Liver (tissue), 9 donors: Measurements from ENCODE around the gene ARHGEF7. TPM values are rescaled to one million over a fixed set of nuclear protein-coding genes. Genes with fewer than 3 reads are reported as not detected.
A peak's percentile ranks its signal among the peaks of the same experiment; 100 is the strongest.

Experiments used
- DNase-seq: peaks from one replicate; pipeline ENCODE4 v3.0.0-alpha.2; 2017; ENCODE audit warnings: low spot score
- H3K27ac ChIP-seq, 2 donors: one replicate each; pipeline ENCODE4 v1.7.0; 2013; ENCODE audit warnings: inconsistent platforms in 2 of 2, low read length in 2 of 2, control low read depth in 1 of 2, low read depth in 1 of 2, mild to moderate bottlenecking in 1 of 2
- H3K27me3 ChIP-seq, 4 donors: one replicate each; pipeline versions ENCODE4 v1.6.1 to v1.7.0; 2013; ENCODE audit warnings: low read length in 3 of 4, inconsistent platforms in 1 of 4, mild to moderate bottlenecking in 1 of 4, moderate library complexity in 1 of 4; ENCODE audit not compliant: control insufficient read depth in 4 of 4, insufficient read depth in 4 of 4
- H3K36me3 ChIP-seq, 4 donors: one replicate each; pipeline versions ENCODE4 v1.6.1 to v1.7.0; 2013; ENCODE audit warnings: low read length in 3 of 4, mild to moderate bottlenecking in 3 of 4, low read depth in 1 of 4, moderate library complexity in 1 of 4; ENCODE audit not compliant: control insufficient read depth in 4 of 4, insufficient read depth in 3 of 4
- H3K4me1 ChIP-seq, 4 donors: one replicate each; pipeline versions ENCODE4 v1.6.1 to v1.7.0; 2013; ENCODE audit warnings: low read length in 3 of 4, mild to moderate bottlenecking in 3 of 4, moderate library complexity in 1 of 4; ENCODE audit not compliant: control insufficient read depth in 4 of 4, insufficient read depth in 4 of 4
- H3K4me3 ChIP-seq, 3 donors: one replicate each; pipeline versions ENCODE4 v1.6.1 to v1.7.0; 2013; ENCODE audit warnings: low read length in 3 of 3, control low read depth in 1 of 3, low read depth in 1 of 3, mild to moderate bottlenecking in 1 of 3
- H3K9ac ChIP-seq, 2 donors: one replicate each; pipeline ENCODE4 v1.7.0; 2013; ENCODE audit warnings: low read length in 2 of 2, mild to moderate bottlenecking in 2 of 2, moderate library complexity in 2 of 2, control low read depth in 1 of 2, low read depth in 1 of 2
- H3K9me3 ChIP-seq, 4 donors: one replicate each; pipeline versions ENCODE4 v1.6.1 to v1.7.0; 2013; ENCODE audit warnings: low read length in 3 of 4; ENCODE audit not compliant: control insufficient read depth in 4 of 4
- CTCF ChIP-seq: fragments of 150-350 bp; IDR thresholded peaks from 2 replicates; pipeline ENCODE4 v1.5.1; 2017; ENCODE audit warnings: improper control_type of control experiment, low read depth, low read length; ENCODE audit not compliant: missing input control
- EGR1 ChIP-seq, 2 donors: IDR thresholded peaks; 2 replicates each; pipeline ENCODE4 v1.6.1; 2016 to 2018; ENCODE audit warnings: antibody characterized with exemption in 2 of 2, low read depth in 2 of 2
- FOXA1 ChIP-seq: IDR thresholded peaks from 2 replicates; pipeline ENCODE4 v1.6.1; 2016; ENCODE audit warnings: antibody characterized with exemption
- FOXA2 ChIP-seq: IDR thresholded peaks from 2 replicates; pipeline ENCODE4 v1.6.1; 2016; ENCODE audit warnings: antibody characterized with exemption
- GABPA ChIP-seq, 2 donors: IDR thresholded peaks in 1 of 2; conservative IDR thresholded peaks in 1 of 2; 2 replicates each; pipeline ENCODE4 v1.6.1; 2016; ENCODE audit warnings: antibody characterized with exemption in 2 of 2, mild to moderate bottlenecking in 1 of 2, moderate library complexity in 1 of 2
- HNF4A ChIP-seq, 2 donors: conservative IDR thresholded peaks; 2 replicates each; pipeline ENCODE4 v1.6.1; 2016; ENCODE audit warnings: antibody characterized with exemption in 2 of 2, mild to moderate bottlenecking in 2 of 2
- HNF4G ChIP-seq: IDR thresholded peaks from 2 replicates; pipeline ENCODE4 v1.6.1; 2016; ENCODE audit warnings: antibody characterized with exemption
- NR2F2 ChIP-seq: IDR thresholded peaks from 2 replicates; pipeline ENCODE4 v1.6.1; 2016; ENCODE audit warnings: antibody characterized with exemption
- RAD21 ChIP-seq, 2 donors: IDR thresholded peaks; 2 replicates each; pipeline ENCODE4 v1.6.1; 2016; ENCODE audit warnings: antibody characterized with exemption in 2 of 2, mild to moderate bottlenecking in 2 of 2
- RXRA ChIP-seq, 2 donors: IDR thresholded peaks; 2 replicates each; pipeline ENCODE4 v1.6.1; 2017 to 2018; ENCODE audit warnings: antibody characterized with exemption in 2 of 2, mild to moderate bottlenecking in 1 of 2
- TAF1 ChIP-seq: conservative IDR thresholded peaks from 2 replicates; pipeline ENCODE4 v1.6.1; 2016; ENCODE audit warnings: antibody characterized with exemption, mild to moderate bottlenecking
- YY1 ChIP-seq: IDR thresholded peaks from 2 replicates; pipeline ENCODE4 v1.6.1; 2016; ENCODE audit warnings: antibody characterized with exemption, mild to moderate bottlenecking
- WGBS: extraction: QIAGEN DNeasy Blood & Tissue Kit; methylation state at CpG from one replicate; pipeline ENCODE4 v1.1.7; 2013; 5-methylcytosine and 5-hydroxymethylcytosine counted together
- polyA plus RNA-seq, 2 donors: library from polyadenylated mRNA; stranded (reverse) in 1 of 2; unstranded in 1 of 2; fragments of 200-250 nt in 1 of 2; fragments of >200 nt in 1 of 2; fragmentation: Nextera tagmentation in 1 of 2; extraction: Ambion mirVana in 1 of 2; gene quantifications; one replicate each; pipeline versions ENCODE4 v1.2.1 to v1.2.3, GENCODE V29; 2013 to 2015
- total RNA-seq, 2 donors: library from RNA; depleted of rRNA; stranded (reverse); fragments of >200 nt; gene quantifications; one replicate each; pipeline ENCODE4 v1.2.3, GENCODE V29; 2014
- TF ChIP-seq, protein P1 (sequence below): IDR thresholded peaks from 2 replicates; pipeline ENCODE4 v1.6.1; 2016; ENCODE audit warnings: antibody characterized with exemption
- TF ChIP-seq, protein P2 (sequence below): IDR thresholded peaks from 2 replicates; pipeline ENCODE4 v1.6.1; 2016; ENCODE audit warnings: antibody characterized with exemption, mild to moderate bottlenecking
- donor health status: healthy.
- donor health status: healthy.
- donor health status: healthy.
- donor health status: healthy.
- donor health status: healthy.

ARHGEF7 gene
- total and polyA plus RNA-seq, 4 donors: 10.3 to 37.5 (median 20.1) TPM

DNA sequence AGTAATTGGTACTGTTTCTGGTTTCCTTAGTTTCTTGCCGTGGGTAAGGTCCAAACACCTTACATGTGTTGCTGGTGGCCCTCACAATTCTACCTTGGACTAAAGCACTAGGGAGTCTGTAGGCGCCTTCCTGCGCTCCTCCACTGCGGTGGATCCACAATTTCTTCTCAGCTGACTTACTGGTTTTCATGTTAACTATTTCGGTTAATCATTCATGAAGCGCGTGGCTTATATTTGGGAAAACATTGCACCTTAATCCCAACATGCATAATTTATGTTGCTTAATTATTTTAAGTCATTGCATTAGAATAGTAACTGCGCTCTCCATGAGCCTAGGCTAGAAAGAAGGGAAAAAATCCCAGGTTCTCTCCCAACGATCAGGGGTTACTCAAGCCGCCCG, 37.7 kb downstream of the ARHGEF7 start:
- Histone ChIP-seq H3K9ac (peak overlapping the region; percentile 67 to 95), H3K4me3 (peak overlapping the region; percentile 82 to 95 (median 83)), H3K27ac (peak overlapping the region; percentile 95 to 97), H3K4me1 (peaks cover 0 to 27% (median 16%) of the 10 kb centered on the region in 4 donors), H3K36me3 (no peaks in the 10 kb centered on the region), H3K27me3 (no peaks in the 10 kb centered on the region), H3K9me3 (no peaks in the 10 kb centered on the region)
- TF ChIP-seq RXRA (IDR thresholded peaks at IDR 0.05) (no peak), TAF1 (peak; percentile 70), HNF4A (conservative IDR thresholded peaks at IDR 0.05) (peak; percentile 30 to 52), YY1 (peak; percentile 51)
- TF ChIP-seq, protein P1, sequence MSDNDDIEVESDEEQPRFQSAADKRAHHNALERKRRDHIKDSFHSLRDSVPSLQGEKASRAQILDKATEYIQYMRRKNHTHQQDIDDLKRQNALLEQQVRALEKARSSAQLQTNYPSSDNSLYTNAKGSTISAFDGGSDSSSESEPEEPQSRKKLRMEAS: peak; percentile 36
- WGBS: 8% methylated on average over 11 of the region's 11 CpGs
- DNase-seq: no peak

GRCh38 chr13:111153279-111153976, 38.3 kb downstream of the ARHGEF7 start:
- Histone ChIP-seq H3K9me3 (no peaks in the 10 kb centered on the region), H3K4me1 (peaks cover 0 to 27% (median 16%) of the 10 kb centered on the region in 4 donors), H3K4me3 (peak overlapping the region; percentile 82 to 95 (median 83)), H3K27ac (peak overlapping the region; percentile 95 to 97), H3K36me3 (no peaks in the 10 kb centered on the region), H3K27me3 (no peaks in the 10 kb centered on the region), H3K9ac (peak overlapping the region; percentile 67 to 95)
- TF ChIP-seq FOXA2: no peak
- TF ChIP-seq, protein P2, sequence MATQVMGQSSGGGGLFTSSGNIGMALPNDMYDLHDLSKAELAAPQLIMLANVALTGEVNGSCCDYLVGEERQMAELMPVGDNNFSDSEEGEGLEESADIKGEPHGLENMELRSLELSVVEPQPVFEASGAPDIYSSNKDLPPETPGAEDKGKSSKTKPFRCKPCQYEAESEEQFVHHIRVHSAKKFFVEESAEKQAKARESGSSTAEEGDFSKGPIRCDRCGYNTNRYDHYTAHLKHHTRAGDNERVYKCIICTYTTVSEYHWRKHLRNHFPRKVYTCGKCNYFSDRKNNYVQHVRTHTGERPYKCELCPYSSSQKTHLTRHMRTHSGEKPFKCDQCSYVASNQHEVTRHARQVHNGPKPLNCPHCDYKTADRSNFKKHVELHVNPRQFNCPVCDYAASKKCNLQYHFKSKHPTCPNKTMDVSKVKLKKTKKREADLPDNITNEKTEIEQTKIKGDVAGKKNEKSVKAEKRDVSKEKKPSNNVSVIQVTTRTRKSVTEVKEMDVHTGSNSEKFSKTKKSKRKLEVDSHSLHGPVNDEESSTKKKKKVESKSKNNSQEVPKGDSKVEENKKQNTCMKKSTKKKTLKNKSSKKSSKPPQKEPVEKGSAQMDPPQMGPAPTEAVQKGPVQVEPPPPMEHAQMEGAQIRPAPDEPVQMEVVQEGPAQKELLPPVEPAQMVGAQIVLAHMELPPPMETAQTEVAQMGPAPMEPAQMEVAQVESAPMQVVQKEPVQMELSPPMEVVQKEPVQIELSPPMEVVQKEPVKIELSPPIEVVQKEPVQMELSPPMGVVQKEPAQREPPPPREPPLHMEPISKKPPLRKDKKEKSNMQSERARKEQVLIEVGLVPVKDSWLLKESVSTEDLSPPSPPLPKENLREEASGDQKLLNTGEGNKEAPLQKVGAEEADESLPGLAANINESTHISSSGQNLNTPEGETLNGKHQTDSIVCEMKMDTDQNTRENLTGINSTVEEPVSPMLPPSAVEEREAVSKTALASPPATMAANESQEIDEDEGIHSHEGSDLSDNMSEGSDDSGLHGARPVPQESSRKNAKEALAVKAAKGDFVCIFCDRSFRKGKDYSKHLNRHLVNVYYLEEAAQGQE: no peak
- no peak for TF ChIP-seq HNF4A (conservative IDR thresholded peaks at IDR 0.05)
- TF ChIP-seq NR2F2: no peak
- no peak for TF ChIP-seq HNF4G
- no peak for TF ChIP-seq CTCF
- no peak for TF ChIP-seq YY1
- peak; percentile 59 to 70 for TF ChIP-seq EGR1 (IDR thresholded peaks at IDR 0.05; ENCODE audit: low read depth in 2 of 2)
- peak; percentile 18 to 31 for TF ChIP-seq RAD21 (IDR thresholded peaks at IDR 0.05)
- TF ChIP-seq FOXA1: no peak
- peak; percentile 85 to 94 for TF ChIP-seq GABPA (IDR thresholded peaks at IDR 0.05 in 1 of 2, conservative IDR thresholded peaks at IDR 0.05 in 1 of 2)
- DNase-seq: peak; percentile 94
- under 1% methylated on average over 84 of the region's 84 CpGs for WGBS
